OCI-LY1 (cell line): ENCODE results near the gene ERICH3.

Experiments
- H2AFZ ChIP-seq: fragments of 200-600 bp; sonication (generic), shearing (Covaris generic); 2 replicates; pipeline ENCODE4 v1.6.0; 2014; ENCODE audit warnings: antibody characterized with exemption, mild to moderate bottlenecking, low read length
- H3F3A ChIP-seq: fragments of 200-600 bp; sonication (generic), shearing (Covaris generic); 2 replicates; pipeline ENCODE4 v1.6.0; 2014; ENCODE audit warnings: mild to moderate bottlenecking, antibody characterized with exemption, low read length, moderate library complexity; ENCODE audit not compliant: insufficient read depth
- H3K27ac ChIP-seq: fragments of 200-600 bp; sonication (generic); 2 replicates; pipeline ENCODE4 v1.5.1; 2014; ENCODE audit warnings: low read length, mixed run types, mild to moderate bottlenecking, low read depth; ENCODE audit not compliant: poor library complexity, severe bottlenecking
- H3K27me3 ChIP-seq: fragments of 200-600 bp; sonication (generic); 2 replicates; pipeline ENCODE4 v1.6.0; 2014; ENCODE audit warnings: antibody characterized with exemption, mild to moderate bottlenecking, low read length, moderate library complexity; ENCODE audit not compliant: insufficient read depth
- H3K36me3 ChIP-seq: fragments of 200-600 bp; sonication (generic); 2 replicates; pipeline ENCODE4 v1.6.1; 2014; ENCODE audit warnings: mild to moderate bottlenecking, antibody characterized with exemption, low read length, moderate library complexity, mixed read lengths; ENCODE audit not compliant: insufficient read depth
- H3K4me1 ChIP-seq: fragments of 200-600 bp; sonication (generic); 2 replicates; pipeline ENCODE4 v1.5.1; 2014; ENCODE audit warnings: mild to moderate bottlenecking, low read length, moderate library complexity; ENCODE audit not compliant: insufficient read depth, severe bottlenecking
- H3K4me2 ChIP-seq: fragments of 200-600 bp; sonication (generic), shearing (Covaris generic); 2 replicates; pipeline ENCODE4 v1.6.1; 2014; ENCODE audit warnings: low read length
- H3K4me3 ChIP-seq: fragments of 200-600 bp; sonication (generic); 2 replicates; pipeline ENCODE4 v1.5.1; 2014; ENCODE audit warnings: low read length, low read depth, mild to moderate bottlenecking, mixed read lengths; ENCODE audit not compliant: poor library complexity, severe bottlenecking
- H3K79me2 ChIP-seq: fragments of 200-600 bp; shearing (Covaris generic); 2 replicates; pipeline ENCODE4 v1.6.1; 2016; ENCODE audit warnings: mixed run types, low read length, mixed read lengths; ENCODE audit not compliant: insufficient read depth
- H3K9ac ChIP-seq: fragments of 200-600 bp; sonication (generic), shearing (Covaris generic); 2 replicates; pipeline ENCODE4 v1.6.1; 2014; ENCODE audit warnings: mild to moderate bottlenecking, low read length, mixed read lengths
- H3K9me2 ChIP-seq: fragments of 200-600 bp; sonication (generic), shearing (Covaris generic); 2 replicates; pipeline ENCODE4 v1.6.1; 2014; ENCODE audit warnings: low read depth, mild to moderate bottlenecking, low read length, mixed read lengths
- H3K9me3 ChIP-seq: fragments of 200-600 bp; shearing (Covaris generic); 2 replicates; pipeline ENCODE4 v1.6.1; 2014; ENCODE audit warnings: low read length, mixed read lengths
- H4K20me1 ChIP-seq: fragments of 200-600 bp; sonication (generic), shearing (Covaris generic); 2 replicates; pipeline ENCODE4 v1.6.0; 2016; ENCODE audit warnings: mild to moderate bottlenecking, low read length; ENCODE audit not compliant: insufficient read depth
- EZH2 ChIP-seq: fragments of 200-600 bp; sonication (generic), shearing (Covaris generic); IDR thresholded peaks from 2 replicates; pipeline ENCODE4 v1.8.0; 2017; ENCODE audit warnings: borderline replicate concordance, mixed run types, mild to moderate bottlenecking, antibody characterized with exemption, low read length, moderate library complexity, mixed read lengths
- TF ChIP-seq, protein P1 (sequence below): fragments of 200-600 bp; sonication (generic), shearing (Covaris generic); IDR thresholded peaks from 2 replicates; pipeline ENCODE4 v1.5.1; 2017; ENCODE audit warnings: mild to moderate bottlenecking, antibody characterized with exemption, low read length, moderate library complexity, mixed read lengths

ERICH3 gene

DNA sequence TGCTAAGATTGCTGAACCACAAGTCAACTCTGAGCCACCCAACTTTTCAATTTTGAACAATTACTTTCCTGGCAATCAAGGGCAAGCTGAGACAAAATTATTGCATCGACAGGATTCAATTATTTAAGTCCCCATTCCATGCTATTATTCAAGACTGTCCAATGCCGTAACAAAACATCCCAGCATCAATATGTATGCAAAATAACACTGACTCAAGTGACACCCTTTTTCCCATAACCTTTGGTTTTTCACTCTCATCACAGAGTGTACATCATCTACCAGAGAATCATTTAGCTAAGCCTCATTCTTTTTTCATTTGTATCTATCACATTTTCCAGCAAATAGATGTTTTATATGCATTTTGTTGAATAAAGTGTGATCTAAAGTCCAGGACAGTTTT is 54.6 kb downstream of the ERICH3 start:
- Histone ChIP-seq H3K9me2 (no peaks in the 10 kb centered on the region), H2AFZ (no peak overlapping the region), H3K9me3 (no peaks in the 10 kb centered on the region), H3K9ac (no peak overlapping the region), H3K27ac (no peak overlapping the region), H3K4me2 (no peak overlapping the region), H3K36me3 (no peaks in the 10 kb centered on the region), H3K79me2 (no peaks in the 10 kb centered on the region), H3F3A (no peaks in the 10 kb centered on the region), H3K4me1 (no peaks in the 10 kb centered on the region), H3K4me3 (no peak overlapping the region), H3K27me3 (no peaks in the 10 kb centered on the region), H4K20me1 (no peaks in the 10 kb centered on the region)
- TF ChIP-seq, protein P1, sequence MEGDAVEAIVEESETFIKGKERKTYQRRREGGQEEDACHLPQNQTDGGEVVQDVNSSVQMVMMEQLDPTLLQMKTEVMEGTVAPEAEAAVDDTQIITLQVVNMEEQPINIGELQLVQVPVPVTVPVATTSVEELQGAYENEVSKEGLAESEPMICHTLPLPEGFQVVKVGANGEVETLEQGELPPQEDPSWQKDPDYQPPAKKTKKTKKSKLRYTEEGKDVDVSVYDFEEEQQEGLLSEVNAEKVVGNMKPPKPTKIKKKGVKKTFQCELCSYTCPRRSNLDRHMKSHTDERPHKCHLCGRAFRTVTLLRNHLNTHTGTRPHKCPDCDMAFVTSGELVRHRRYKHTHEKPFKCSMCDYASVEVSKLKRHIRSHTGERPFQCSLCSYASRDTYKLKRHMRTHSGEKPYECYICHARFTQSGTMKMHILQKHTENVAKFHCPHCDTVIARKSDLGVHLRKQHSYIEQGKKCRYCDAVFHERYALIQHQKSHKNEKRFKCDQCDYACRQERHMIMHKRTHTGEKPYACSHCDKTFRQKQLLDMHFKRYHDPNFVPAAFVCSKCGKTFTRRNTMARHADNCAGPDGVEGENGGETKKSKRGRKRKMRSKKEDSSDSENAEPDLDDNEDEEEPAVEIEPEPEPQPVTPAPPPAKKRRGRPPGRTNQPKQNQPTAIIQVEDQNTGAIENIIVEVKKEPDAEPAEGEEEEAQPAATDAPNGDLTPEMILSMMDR: no peak
- TF ChIP-seq EZH2: no peak

DNA sequence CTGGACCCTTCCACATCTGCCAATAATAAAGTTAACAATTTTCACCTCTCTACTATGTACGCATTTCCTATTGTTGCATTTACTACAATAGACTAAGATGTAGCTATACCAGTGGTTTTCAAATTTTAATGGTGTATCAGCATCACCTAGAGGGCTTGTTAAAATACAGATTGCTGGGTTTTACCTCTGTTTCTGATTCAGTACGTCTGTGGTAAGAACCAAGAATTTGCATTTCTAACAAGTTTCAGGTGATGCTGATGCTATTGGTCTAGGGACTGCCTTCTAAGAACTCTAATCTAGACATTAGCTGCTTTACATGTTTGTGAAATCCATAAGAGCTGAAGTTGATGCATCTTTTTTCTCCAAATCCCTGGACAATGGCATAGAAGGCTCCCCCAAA is 59.7 kb downstream of the ERICH3 start:
- H3K9me2 ChIP-seq: no peaks in the 10 kb centered on the region
- no peak overlapping the region for H2AFZ ChIP-seq
- H3K9me3 ChIP-seq: no peaks in the 10 kb centered on the region
- no peak overlapping the region for H3K27ac ChIP-seq
- H3K4me3 ChIP-seq: no peak overlapping the region
- H3K79me2 ChIP-seq: no peaks in the 10 kb centered on the region
- H3K4me1 ChIP-seq: no peaks in the 10 kb centered on the region
- TF ChIP-seq EZH2: no peak
- TF ChIP-seq, protein P1: no peak
- no peaks in the 10 kb centered on the region for H3K27me3 ChIP-seq
- H3F3A ChIP-seq: no peaks in the 10 kb centered on the region
- H4K20me1 ChIP-seq: no peaks in the 10 kb centered on the region
- no peak overlapping the region for H3K4me2 ChIP-seq
- H3K36me3 ChIP-seq: no peaks in the 10 kb centered on the region
- no peak overlapping the region for H3K9ac ChIP-seq

- no peak overlapping the region for H3K4me3 ChIP-seq
- H3K9me3 ChIP-seq: no peaks in the 10 kb centered on the region
- H3K4me2 ChIP-seq: no peak overlapping the region
- no peaks in the 10 kb centered on the region for H3K36me3 ChIP-seq
- no peaks in the 10 kb centered on the region for H3F3A ChIP-seq
- H3K4me1 ChIP-seq: no peaks in the 10 kb centered on the region
- no peaks in the 10 kb centered on the region for H3K79me2 ChIP-seq
- H2AFZ ChIP-seq: no peak overlapping the region
- H3K27me3 ChIP-seq: no peaks in the 10 kb centered on the region
- H3K9ac ChIP-seq: no peak overlapping the region
- no peaks in the 10 kb centered on the region for H4K20me1 ChIP-seq
- TF ChIP-seq, protein P1: no peak
- no peak for TF ChIP-seq EZH2
- no peaks in the 10 kb centered on the region for H3K9me2 ChIP-seq
- H3K27ac ChIP-seq: no peak overlapping the region
These were observed 61.7 kb downstream of the ERICH3 start for GRCh38 chr1:74611887-74612286.
